ENCODE data around the gene TMEM267.

The TMEM267 gene

GRCh38 chr5:43401827-43402226 is 81.8 kb downstream of the TMEM267 start:
- no peak for DNase-seq

GRCh38 chr5:43400082-43400481 is 83.6 kb downstream of the TMEM267 start:
- DNase-seq = no peak

GRCh38 chr5:43396762-43397304 is 86.8 kb downstream of the TMEM267 start:
- DNase-seq = peak; percentile 60

All from CD4-positive, alpha-beta T cell treated with Interleukin-12 subunit alpha and Interleukin-12 subunit beta, for 1 hour (primary cell).